Measurements from ENCODE around the gene SORCS3. TPM values are rescaled to one million over a fixed set of nuclear protein-coding genes. Genes with fewer than 3 reads are reported as not detected.

SORCS3 gene
- total and polyA plus RNA-seq, 2 of the 13 experiments (the other 11 are each of a cell fraction or from before 2014, with no cell fraction given): 0.07 TPM; not detected in 1

- 3% methylated on average over 3 of the region's 3 CpGs for WGBS (ENCODE audit: low lambda C conversion rate)
- ATAC-seq (peak; percentile 79), DNase-seq (ENCODE audit: low spot score) (peak; percentile 25), FAIRE-seq (peak; percentile 49)
- Histone ChIP-seq H2AFZ (ENCODE audit: low read length) (no peak overlapping the region), H3K4me3 (replicated peaks in 1 of 3; ENCODE audit: insufficient read depth in 1 of 3, low read depth in 2 of 3, low read length in 3 of 3) (no peak overlapping the region), H3K9me3 (ENCODE audit: low read length) (no peaks in the 10 kb centered on the region), H3K27ac (ENCODE audit: extremely low read length, insufficient read depth, low read length) (no peak overlapping the region), H3K4me2 (ENCODE audit: low read depth, low read length) (no peak overlapping the region), H4K20me1 (ENCODE audit: insufficient read depth, low read length) (no peaks in the 10 kb centered on the region), H3K36me3 (replicated peaks in 1 of 2; ENCODE audit: control insufficient read depth in 1 of 2, insufficient read depth in 2 of 2, low read length in 2 of 2) (no peaks in the 10 kb centered on the region), H3K27me3 (ENCODE audit: control insufficient read depth in 1 of 2, insufficient read depth in 2 of 2, low read length in 2 of 2) (no peaks in the 10 kb centered on the region), H3K79me2 (ENCODE audit: insufficient read depth, low read length) (no peaks in the 10 kb centered on the region), H3K4me1 (ENCODE audit: insufficient read depth, low read length) (no peaks in the 10 kb centered on the region), H3K9ac (ENCODE audit: insufficient read depth, low read depth, low read length) (no peak overlapping the region)
- no TSS peak for BruUV-seq (replicated peaks)
- CTCF ChIA-PET (ENCODE audit: low intra/inter-chr PET ratio, low total read pairs): interaction anchor here (1.0 to 2.1 kb wide), 3 partner anchors 276 to 344 kb away, joined by 3 to 6 read pairs (median 5); no protein-coding TSS in a partner anchor
- POLR2A ChIA-PET: no interaction called here
- intact Hi-C loops (cut with micrococcal nuclease; ENCODE audit: unreplicated experiment) (loop anchor here (2.0 to 5.0 kb wide), 2 partner anchors 158 to 283 kb away; no protein-coding TSS in a partner anchor), in situ Hi-C loops (cut with HindIII; ENCODE audit: extremely low pct_ligation_motif_present, low pct_unique_long_range_greater_than_20kb) (loop anchor here (10.0 kb wide), 1 partner anchor 281 kb away; the partner anchor contains the start of gene SORCS3)
- TF ChIP-seq, protein P1, sequence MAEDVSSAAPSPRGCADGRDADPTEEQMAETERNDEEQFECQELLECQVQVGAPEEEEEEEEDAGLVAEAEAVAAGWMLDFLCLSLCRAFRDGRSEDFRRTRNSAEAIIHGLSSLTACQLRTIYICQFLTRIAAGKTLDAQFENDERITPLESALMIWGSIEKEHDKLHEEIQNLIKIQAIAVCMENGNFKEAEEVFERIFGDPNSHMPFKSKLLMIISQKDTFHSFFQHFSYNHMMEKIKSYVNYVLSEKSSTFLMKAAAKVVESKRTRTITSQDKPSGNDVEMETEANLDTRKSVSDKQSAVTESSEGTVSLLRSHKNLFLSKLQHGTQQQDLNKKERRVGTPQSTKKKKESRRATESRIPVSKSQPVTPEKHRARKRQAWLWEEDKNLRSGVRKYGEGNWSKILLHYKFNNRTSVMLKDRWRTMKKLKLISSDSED (CRISPR knock-in tag; IDR thresholded peaks at IDR 0.05): no peak
- TF ChIP-seq, protein P2, sequence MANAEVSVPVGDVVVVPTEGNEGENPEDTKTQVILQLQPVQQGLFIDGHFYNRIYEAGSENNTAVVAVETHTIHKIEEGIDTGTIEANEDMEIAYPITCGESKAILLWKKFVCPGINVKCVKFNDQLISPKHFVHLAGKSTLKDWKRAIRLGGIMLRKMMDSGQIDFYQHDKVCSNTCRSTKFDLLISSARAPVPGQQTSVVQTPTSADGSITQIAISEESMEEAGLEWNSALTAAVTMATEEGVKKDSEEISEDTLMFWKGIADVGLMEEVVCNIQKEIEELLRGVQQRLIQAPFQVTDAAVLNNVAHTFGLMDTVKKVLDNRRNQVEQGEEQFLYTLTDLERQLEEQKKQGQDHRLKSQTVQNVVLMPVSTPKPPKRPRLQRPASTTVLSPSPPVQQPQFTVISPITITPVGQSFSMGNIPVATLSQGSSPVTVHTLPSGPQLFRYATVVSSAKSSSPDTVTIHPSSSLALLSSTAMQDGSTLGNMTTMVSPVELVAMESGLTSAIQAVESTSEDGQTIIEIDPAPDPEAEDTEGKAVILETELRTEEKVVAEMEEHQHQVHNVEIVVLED (CRISPR knock-in tag; IDR thresholded peaks at IDR 0.05; ENCODE audit: borderline replicate concordance): no peak
- TF ChIP-seq ELK4 (CRISPR knock-in tag; IDR thresholded peaks at IDR 0.05; ENCODE audit: borderline replicate concordance) (no peak), KLF12 (CRISPR knock-in tag; IDR thresholded peaks at IDR 0.05; ENCODE audit: borderline replicate concordance) (no peak), NONO (IDR thresholded peaks at IDR 0.05) (no peak), NONO (CRISPR knock-in tag; conservative IDR thresholded peaks at IDR 0.05) (no peak), HOXD1 (CRISPR knock-in tag; IDR thresholded peaks at IDR 0.05) (no peak), SIN3A (IDR thresholded peaks at IDR 0.05; ENCODE audit: borderline replicate concordance, low read depth, low read length) (no peak), ZMYM3 (CRISPR knock-in tag; IDR thresholded peaks at IDR 0.05) (no peak), HNRNPUL1 (IDR thresholded peaks at IDR 0.05; ENCODE audit: low read depth, low read length) (no peak), ELF3 (CRISPR knock-in tag; IDR thresholded peaks at IDR 0.05) (no peak), ZNF3 (CRISPR knock-in tag; IDR thresholded peaks at IDR 0.05) (no peak)
- TF ChIP-seq, protein P3, sequence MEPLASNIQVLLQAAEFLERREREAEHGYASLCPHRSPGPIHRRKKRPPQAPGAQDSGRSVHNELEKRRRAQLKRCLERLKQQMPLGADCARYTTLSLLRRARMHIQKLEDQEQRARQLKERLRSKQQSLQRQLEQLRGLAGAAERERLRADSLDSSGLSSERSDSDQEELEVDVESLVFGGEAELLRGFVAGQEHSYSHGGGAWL (CRISPR knock-in tag; IDR thresholded peaks at IDR 0.05): no peak
- TF ChIP-seq, protein P4, sequence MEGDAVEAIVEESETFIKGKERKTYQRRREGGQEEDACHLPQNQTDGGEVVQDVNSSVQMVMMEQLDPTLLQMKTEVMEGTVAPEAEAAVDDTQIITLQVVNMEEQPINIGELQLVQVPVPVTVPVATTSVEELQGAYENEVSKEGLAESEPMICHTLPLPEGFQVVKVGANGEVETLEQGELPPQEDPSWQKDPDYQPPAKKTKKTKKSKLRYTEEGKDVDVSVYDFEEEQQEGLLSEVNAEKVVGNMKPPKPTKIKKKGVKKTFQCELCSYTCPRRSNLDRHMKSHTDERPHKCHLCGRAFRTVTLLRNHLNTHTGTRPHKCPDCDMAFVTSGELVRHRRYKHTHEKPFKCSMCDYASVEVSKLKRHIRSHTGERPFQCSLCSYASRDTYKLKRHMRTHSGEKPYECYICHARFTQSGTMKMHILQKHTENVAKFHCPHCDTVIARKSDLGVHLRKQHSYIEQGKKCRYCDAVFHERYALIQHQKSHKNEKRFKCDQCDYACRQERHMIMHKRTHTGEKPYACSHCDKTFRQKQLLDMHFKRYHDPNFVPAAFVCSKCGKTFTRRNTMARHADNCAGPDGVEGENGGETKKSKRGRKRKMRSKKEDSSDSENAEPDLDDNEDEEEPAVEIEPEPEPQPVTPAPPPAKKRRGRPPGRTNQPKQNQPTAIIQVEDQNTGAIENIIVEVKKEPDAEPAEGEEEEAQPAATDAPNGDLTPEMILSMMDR (CRISPR knock-in tag; IDR thresholded peaks at IDR 0.05): peak; percentile 52
- TF ChIP-seq, protein P5, sequence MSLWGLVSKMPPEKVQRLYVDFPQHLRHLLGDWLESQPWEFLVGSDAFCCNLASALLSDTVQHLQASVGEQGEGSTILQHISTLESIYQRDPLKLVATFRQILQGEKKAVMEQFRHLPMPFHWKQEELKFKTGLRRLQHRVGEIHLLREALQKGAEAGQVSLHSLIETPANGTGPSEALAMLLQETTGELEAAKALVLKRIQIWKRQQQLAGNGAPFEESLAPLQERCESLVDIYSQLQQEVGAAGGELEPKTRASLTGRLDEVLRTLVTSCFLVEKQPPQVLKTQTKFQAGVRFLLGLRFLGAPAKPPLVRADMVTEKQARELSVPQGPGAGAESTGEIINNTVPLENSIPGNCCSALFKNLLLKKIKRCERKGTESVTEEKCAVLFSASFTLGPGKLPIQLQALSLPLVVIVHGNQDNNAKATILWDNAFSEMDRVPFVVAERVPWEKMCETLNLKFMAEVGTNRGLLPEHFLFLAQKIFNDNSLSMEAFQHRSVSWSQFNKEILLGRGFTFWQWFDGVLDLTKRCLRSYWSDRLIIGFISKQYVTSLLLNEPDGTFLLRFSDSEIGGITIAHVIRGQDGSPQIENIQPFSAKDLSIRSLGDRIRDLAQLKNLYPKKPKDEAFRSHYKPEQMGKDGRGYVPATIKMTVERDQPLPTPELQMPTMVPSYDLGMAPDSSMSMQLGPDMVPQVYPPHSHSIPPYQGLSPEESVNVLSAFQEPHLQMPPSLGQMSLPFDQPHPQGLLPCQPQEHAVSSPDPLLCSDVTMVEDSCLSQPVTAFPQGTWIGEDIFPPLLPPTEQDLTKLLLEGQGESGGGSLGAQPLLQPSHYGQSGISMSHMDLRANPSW (CRISPR knock-in tag; IDR thresholded peaks at IDR 0.05; ENCODE audit: borderline replicate concordance): no peak
These were observed 284.3 kb downstream of the SORCS3 start for GRCh38 chr10:104925232-104925851.

Measured in HepG2 (cell line).